ENCODE measurements around the gene DGUOK.

Gene DGUOK

GRCh38 chr2:73972846-73973245 is 46.2 kb downstream of the DGUOK start:
- DNase-seq (ENCODE audit: low read depth): peak; percentile 61
- H3K4me3 ChIP-seq (ENCODE audit: low read depth, low read length): no peak overlapping the region
- TF ChIP-seq MAX (IDR thresholded peaks at IDR 0.05; ENCODE audit: low read depth, low read length) (no peak), CTCF (IDR thresholded peaks at IDR 0.05; ENCODE audit: low read depth, low read length) (no peak), MYC (IDR thresholded peaks at IDR 0.05; ENCODE audit: low read depth, low read length) (no peak), POLR2A (IDR thresholded peaks at IDR 0.05; ENCODE audit: extremely low read depth, insufficient read length) (no peak)

GRCh38 chr2:73975731-73976130 is 49.1 kb downstream of the DGUOK start:
- TF ChIP-seq MAX (IDR thresholded peaks at IDR 0.05; ENCODE audit: low read depth, low read length): no peak
- TF ChIP-seq CTCF (IDR thresholded peaks at IDR 0.05; ENCODE audit: low read depth, low read length): no peak
- no peak for TF ChIP-seq MYC (IDR thresholded peaks at IDR 0.05; ENCODE audit: low read depth, low read length)
- TF ChIP-seq POLR2A (IDR thresholded peaks at IDR 0.05; ENCODE audit: extremely low read depth, insufficient read length): no peak
- peak; percentile 45 for DNase-seq (ENCODE audit: low read depth)

GRCh38 chr2:73976803-73977202 is 50.1 kb downstream of the DGUOK start:
- no peak overlapping the region for H3K4me3 ChIP-seq (ENCODE audit: low read depth, low read length)
- TF ChIP-seq MYC (IDR thresholded peaks at IDR 0.05; ENCODE audit: low read depth, low read length): no peak
- TF ChIP-seq CTCF (IDR thresholded peaks at IDR 0.05; ENCODE audit: low read depth, low read length): no peak
- TF ChIP-seq MAX (IDR thresholded peaks at IDR 0.05; ENCODE audit: low read depth, low read length): no peak
- no peak for TF ChIP-seq POLR2A (IDR thresholded peaks at IDR 0.05; ENCODE audit: extremely low read depth, insufficient read length)
- no peak for DNase-seq (ENCODE audit: low read depth)

More at GRCh38 chr2:73975731-73976130, 49.1 kb downstream of the DGUOK start:
- H3K4me3 ChIP-seq (ENCODE audit: low read depth, low read length): no peak overlapping the region

- TF ChIP-seq MAX (IDR thresholded peaks at IDR 0.05; ENCODE audit: low read depth, low read length) (no peak), POLR2A (IDR thresholded peaks at IDR 0.05; ENCODE audit: extremely low read depth, insufficient read length) (no peak), CTCF (IDR thresholded peaks at IDR 0.05; ENCODE audit: low read depth, low read length) (no peak), MYC (IDR thresholded peaks at IDR 0.05; ENCODE audit: low read depth, low read length) (no peak)
- no peak for DNase-seq (ENCODE audit: low read depth)
- no peak overlapping the region for H3K4me3 ChIP-seq (ENCODE audit: low read depth, low read length)
Observed at GRCh38 chr2:73977466-73977865, 50.8 kb downstream of the DGUOK start.

- TF ChIP-seq CTCF (IDR thresholded peaks at IDR 0.05; ENCODE audit: low read depth, low read length): no peak
- DNase-seq (ENCODE audit: low read depth): no peak
- no peak overlapping the region for H3K4me3 ChIP-seq (ENCODE audit: low read depth, low read length)
Observed at GRCh38 chr2:73979021-73979420, 52.3 kb downstream of the DGUOK start.

GRCh38 chr2:73979686-73980085 is 53.0 kb downstream of the DGUOK start:
- H3K4me3 ChIP-seq (ENCODE audit: low read depth, low read length): no peak overlapping the region

More at GRCh38 chr2:73979686-73980085, 53.0 kb downstream of the DGUOK start:
- DNase-seq (ENCODE audit: low read depth): peak; percentile 72
- TF ChIP-seq CTCF (IDR thresholded peaks at IDR 0.05; ENCODE audit: low read depth, low read length) (no peak), MYC (IDR thresholded peaks at IDR 0.05; ENCODE audit: low read depth, low read length) (peak; percentile 48; the same call in 1 of the 2 replicates)

Data from NB4 (cell line).